Activated effector memory CD4-positive, alpha-beta T cell treated with anti-CD3 and anti-CD28 coated beads, Interleukin-2, amount 50 U/mL, for 16 hours (primary cell): ENCODE data around the gene SLC31A1.
A peak's percentile ranks its signal among the peaks of the same experiment; 100 is the strongest.
"Not testable (repeated sequence)": the region's sequence is repeated elsewhere in the genome, so short reads cannot be mapped to it uniquely, and the experiment has no call there.

Experiments used
- DNase-seq: peaks from one replicate; pipeline ENCODE4 v3.0.0-alpha.2; 2020

Gene SLC31A1

DNA sequence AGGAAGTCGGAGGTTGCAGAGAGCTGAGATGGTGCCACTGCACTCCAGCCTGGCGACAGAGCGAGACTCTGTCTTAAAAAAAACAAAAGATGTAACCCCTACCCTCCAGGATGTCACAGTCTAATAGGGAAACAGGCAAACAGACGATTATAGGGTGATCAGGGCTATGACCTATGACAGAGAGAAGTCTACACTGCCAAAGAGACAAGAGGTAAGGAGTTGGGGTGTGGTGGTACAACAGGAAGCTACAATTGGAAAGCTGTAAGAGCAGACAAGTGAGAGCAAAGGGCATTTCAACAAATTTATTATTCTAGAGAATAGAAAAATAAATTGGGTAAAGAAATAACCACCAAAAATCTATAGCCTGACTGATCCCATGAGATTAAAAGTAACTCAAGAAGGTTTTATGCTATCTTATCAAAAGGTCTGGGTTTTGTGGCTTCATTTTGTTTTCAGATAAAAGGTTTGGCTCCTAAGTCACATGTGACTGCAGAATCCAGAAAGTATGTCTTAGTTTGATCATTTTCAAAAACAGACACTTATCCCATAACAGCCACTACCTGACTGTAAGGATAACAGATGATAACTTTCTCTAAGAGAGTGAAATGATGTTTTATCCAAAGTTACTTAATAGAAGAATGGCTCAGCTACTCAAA, 46.7 kb downstream of the SLC31A1 start:
- DNase-seq, result no peak

DNA sequence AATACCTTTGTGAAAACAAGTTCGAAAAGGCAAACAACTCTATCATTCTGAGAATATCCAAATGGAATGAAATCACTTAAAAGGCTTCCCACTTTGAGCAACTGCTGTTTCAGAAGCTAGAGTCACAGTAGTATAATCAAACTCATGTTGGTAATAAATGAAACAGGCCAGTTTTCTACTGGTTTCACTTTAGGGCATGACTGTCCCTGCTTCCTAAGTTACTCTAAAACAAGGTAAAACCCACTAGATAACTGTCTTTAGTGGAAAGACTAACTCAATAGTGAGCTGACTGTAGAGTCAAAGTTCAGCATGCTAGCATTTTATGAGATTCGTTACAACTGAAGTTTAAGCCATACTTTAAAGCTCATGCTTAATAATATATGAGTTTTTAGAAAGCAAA, 48.0 kb downstream of the SLC31A1 start:
- no peak for DNase-seq

DNA sequence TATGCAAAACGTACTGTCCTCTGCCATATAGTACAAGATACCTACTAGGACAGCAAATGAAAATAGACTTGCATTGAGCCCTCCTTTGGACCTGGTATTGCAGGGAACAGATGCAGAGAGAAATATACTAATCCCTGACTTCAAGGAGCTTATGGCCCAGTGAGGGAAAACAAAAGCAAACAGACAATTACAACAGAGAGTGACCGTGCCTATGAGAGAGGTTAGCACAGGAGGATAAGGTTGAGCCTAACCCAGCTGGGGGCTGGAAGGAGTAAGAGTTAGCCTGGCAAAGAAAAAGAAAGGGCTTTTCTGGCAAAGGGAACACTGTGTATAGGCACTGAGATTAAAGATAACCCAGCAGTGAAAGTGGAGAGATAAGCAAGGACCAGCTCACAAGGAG, 48.5 kb downstream of the SLC31A1 start:
- no peak for DNase-seq

- no peak for DNase-seq
Observed at GRCh38 chr9:113274474-113275156, 53.3 kb downstream of the SLC31A1 start.

DNA sequence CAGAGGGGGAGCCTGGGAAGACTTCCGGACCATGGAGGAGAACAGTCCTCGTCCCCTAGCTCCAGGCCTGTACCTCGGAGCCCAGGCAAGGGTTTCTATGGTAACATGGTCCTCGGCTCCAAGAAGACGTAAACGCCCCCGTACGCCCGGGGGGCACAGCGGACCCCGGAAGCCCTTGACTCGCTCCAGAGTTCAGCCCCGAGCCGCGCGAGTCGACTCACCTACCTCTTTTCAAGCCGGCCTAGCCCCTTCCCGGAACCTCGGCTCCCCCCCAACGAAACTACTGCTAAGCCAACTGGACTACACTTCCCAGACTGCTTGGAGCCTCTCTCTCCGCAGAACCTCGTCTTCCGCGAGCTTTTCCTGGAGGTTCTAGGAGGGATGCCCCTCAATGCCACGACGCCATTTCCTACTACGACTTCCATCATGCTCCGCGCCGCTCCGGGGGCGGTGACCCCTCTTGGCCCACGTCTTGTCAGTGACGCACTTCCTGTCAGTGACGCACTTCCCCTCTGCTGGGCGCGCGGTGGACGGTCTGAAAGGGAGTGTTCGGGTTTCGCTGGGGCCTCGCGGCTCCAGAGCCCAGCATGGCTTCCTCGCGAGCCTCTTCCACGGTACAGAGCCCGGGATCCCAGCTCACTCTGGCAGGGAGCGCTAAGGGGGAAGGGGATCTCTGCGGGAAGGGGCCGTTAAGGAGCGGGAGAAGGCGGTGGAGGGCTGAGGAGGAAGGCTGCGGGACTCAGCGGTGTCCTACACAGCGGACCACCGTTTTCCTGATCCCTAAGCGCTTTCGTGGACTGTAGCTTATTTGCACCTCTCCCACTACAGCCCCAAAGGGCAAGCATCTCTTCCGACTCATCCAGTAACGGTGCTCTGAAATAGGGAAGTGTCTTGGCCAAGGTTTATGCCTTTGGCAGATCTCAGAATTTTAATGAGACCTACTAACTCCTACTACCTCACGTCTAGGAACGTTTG, 54.1 kb downstream of the SLC31A1 start, which contains the start of the genes CDC26 and PRPF4:
Gene CDC26 (minus strand): TSS at position 416 of the 975 bp plus-strand sequence. CDS start 3,065 bp downstream, outside the sequence.
Gene PRPF4 (plus strand): TSS at position 502 of the 975 bp plus-strand sequence. CDS start 86 bp downstream, at position 588.
- DNase-seq, result peak; percentile 98

DNA sequence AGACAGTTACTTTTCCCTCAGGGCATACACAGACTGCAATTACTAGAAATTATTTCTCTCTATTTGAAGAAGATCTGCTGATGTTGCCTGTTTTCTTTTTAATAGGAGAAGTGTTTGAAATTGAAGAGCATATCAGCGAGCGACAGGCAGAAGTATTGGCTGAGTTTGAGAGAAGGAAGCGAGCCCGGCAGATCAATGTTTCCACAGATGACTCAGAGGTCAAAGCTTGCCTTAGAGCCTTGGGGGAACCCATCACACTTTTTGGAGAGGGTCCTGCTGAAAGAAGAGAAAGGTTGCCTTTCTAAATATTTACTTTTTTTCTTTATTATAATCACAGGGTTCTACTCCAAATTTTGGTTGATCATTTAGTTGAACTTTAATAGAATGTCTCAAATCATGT, 57.5 kb downstream of the SLC31A1 start:
- no peak for DNase-seq

GRCh38 chr9:113281356-113281755, 60.0 kb downstream of the SLC31A1 start:
- no peak for DNase-seq

GRCh38 chr9:113289091-113289490, 67.7 kb downstream of the SLC31A1 start:
- no peak for DNase-seq

DNA sequence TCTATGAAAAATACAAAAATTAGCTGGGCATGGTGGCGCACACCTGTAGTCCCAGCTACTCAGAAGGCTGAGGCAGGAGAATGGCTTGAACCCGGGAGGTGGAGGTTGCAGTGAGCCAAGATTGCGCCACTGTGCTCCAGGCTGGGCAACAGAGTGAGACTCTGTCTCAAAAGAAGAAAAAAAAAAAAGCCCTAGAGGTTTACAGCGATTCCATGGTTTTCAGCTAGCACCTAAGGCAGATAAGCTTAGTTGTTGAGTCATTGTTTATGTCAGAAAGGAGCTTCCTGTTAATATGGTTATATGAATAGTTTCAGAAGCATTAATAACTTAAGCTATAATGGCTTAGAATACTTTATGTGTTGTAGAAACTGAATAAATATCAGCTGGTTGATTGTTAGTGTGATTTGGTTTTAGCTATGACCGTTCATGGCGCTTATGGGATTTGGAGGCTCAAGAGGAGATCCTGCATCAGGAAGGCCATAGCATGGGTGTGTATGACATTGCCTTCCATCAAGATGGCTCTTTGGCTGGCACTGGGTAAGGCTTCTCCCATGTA, 68.8 kb downstream of the SLC31A1 start:
- no peak for DNase-seq

DNA sequence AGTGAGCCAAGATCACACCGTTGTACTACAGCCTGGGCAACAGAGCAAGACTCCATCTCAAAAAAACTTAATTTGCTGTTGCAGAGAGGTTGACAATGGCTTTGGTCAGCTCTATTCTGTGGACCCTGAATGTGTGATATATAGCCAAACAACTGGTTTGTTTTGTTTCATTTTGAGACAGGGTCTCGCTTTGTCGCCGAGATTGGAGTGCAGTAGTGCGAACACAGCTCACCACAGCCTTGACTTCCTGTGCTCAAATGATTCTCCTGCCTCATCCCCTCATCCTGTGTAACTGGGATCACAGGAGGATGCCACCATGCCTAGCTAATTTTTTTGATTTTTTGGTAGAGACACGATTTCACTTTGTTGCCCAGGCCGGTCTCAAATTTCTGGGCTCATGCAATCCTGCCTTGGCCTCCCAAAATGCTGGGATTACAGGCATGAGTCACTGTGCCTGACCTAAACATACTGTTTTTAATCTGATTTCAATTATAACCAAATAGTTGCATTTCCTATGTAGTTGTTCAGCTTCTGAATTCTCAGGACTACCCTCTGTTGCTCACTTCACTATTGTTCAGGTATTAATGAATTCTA, 72.0 kb downstream of the SLC31A1 start:
- DNase-seq, result no peak

- not testable (repeated sequence) for DNase-seq
Observed at GRCh38 chr9:113296247-113296646, 74.9 kb downstream of the SLC31A1 start.

- DNase-seq, result no peak
Observed at GRCh38 chr9:113296796-113297558, 75.6 kb downstream of the SLC31A1 start.

DNA sequence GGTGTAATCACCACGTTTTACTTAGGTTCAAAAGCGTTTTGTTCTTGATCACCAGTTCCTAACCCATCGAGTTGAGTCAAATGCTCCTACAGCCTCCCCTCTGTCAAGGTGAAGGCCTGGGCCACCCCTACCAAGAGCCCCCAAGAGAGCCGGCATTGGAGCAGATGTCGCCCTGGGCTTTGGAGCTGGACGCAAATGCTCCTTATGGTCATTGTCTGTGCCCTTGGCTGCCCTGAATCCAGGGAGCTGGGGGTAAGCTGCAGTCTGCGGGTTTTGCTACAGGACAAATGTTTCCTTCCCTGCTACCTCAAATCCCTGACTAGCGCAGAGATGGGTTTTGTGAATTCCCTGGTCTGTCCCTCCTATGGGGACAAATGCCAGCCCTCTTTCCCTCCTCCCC, 77.0 kb downstream of the SLC31A1 start:
- DNase-seq, result no peak

DNA sequence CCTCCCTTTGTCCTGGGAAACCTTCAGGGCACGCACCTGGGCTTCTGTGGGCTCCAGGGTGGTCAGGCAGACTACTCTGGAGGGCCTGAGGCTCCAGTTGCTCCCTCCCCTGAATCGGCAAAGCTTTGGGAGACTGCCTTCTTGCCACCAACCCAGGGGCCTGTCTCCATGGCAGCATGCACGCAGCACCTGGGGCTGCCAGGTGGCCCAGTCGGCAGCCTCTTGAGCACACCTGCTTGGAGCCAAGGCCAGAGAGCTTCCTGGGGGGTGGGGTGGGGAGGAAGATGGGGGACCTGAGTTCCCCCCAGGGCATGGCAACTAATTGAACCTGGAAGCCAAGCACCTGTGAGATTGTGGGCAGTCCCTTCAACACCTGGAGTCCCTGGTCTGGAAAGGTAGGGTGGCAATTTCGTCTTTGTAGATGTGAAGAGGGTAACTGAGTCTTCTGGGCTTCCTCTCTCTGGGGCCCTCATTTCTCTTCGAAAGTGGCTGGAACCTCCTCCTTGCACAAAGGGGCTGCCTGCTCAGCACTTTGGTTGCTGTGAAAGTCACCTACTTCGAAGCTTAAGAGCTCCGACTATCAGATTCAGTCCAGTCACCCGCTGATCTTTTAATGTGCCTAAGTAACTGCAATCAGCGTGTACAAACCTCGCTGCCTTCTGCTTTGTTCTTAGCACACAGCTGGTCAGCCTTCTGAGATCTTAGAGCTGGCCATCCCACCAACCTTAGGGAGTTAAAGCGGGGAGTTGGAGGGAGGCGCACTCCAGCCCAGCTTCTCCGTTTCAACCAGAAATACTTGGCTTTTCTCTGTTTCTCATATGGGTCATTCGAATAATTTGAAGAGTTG, 77.8 kb downstream of the SLC31A1 start:
- DNase-seq, result no peak

DNA sequence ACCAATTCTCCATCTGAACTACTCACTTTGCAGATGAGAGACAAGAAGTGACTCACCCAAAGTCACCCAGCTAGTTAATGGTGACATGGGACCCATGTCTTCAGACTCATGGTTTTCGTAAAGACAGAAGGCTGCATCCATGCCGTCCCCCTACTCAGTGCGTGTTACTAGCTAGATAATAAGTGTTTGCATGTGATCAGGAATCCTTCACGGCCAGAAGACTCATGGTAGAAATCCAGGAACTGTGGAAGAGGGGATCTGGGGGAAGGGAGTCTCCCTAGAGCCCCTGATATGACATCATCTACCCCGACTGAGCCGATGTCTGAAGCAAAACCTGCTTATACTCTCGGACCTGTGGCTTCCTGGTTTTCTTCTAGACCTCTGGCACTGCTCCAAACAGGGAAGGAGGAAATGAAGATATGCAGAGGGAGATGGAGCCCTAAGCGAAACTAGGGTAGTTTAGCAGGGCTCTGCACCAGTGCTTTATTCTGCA, 78.5 kb downstream of the SLC31A1 start:
- no peak for DNase-seq

DNA sequence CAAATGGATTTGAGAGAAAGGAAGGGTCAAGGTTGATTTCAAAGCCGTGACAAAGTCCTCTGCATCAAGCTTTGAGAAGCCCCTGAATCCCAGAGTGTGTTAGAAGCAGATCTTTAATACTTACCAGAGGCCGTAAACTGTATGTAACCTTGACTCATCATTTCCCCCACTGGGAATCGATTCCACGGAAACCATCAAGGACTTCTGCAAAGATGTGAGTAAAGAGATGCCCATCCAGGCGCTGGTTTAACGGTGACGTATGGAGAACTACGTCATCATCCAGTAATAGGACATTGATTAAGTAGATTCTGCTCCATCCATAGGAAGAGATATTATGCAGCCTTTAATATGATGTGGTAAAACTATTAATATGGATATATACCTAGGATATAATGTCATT, 80.2 kb downstream of the SLC31A1 start:
- DNase-seq, result no peak

- no peak for DNase-seq
Observed at GRCh38 chr9:113302792-113303418, 81.6 kb downstream of the SLC31A1 start, which contains the start of gene RNF183. TSS of gene RNF183 (minus strand) at chr9:113303376. CDS start at chr9:113298184, 5,192 bp downstream.

GRCh38 chr9:113306566-113306965, 85.2 kb downstream of the SLC31A1 start:
- DNase-seq, result no peak

DNA sequence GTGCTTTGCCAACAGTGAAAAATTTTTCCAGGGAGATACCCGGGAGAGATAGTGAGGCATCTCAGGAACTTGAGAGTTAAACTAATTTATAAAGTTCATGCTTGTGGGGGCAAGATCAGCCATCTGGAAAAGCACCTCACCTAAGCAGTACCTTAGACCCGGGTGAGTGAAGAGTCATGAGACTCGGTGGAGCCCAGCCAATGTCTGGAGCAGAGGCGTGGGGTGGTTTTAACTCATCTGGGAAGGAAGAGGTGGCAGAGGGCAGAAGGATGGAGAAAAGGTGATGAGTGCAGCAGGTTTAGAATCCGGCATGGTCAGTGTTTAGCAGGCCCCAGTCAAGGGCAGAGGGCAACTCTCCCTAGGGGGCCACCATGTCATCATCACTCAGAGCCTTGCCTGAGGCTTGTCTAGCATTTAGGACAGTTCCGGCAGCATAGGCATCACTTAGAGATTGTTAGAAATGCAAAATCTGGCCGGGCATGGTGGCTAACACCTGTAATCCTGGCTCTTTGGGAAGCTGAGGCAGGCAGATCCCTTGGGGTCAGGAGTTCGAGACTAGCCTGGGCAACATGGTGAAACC, 86.1 kb downstream of the SLC31A1 start:
- DNase-seq, result no peak
